Hepatocyte (in vitro differentiated cells): ENCODE measurements around the gene NKRF. TPM values are rescaled to one million over a fixed set of nuclear protein-coding genes. Genes with fewer than 3 reads are reported as not detected.
A peak's percentile ranks its signal among the peaks of the same experiment; 100 is the strongest.

ENCODE experiments used
- DNase-seq: peaks from one replicate; pipeline ENCODE4 v3.0.0-alpha.2; 2016; ENCODE audit warnings: low spot score
- H2AFZ ChIP-seq: fragments of 200-600 bp; sonication (generic); 2 replicates; pipeline ENCODE4 v1.6.0; 2016; ENCODE audit warnings: antibody characterized with exemption, mild to moderate bottlenecking
- H3K27ac ChIP-seq: fragments of 200-600 bp; sonication (generic); 2 replicates; pipeline ENCODE4 v1.5.1; 2016; ENCODE audit warnings: mild to moderate bottlenecking
- H3K27me3 ChIP-seq: fragments of 200-600 bp; sonication (generic); 2 replicates; pipeline ENCODE4 v1.6.1; 2016
- H3K36me3 ChIP-seq: fragments of 200-600 bp; sonication (generic); replicated peaks from 2 replicates; pipeline ENCODE4 v1.5.1; 2016; ENCODE audit warnings: low read depth; ENCODE audit not compliant: insufficient read depth
- H3K4me1 ChIP-seq: fragments of 200-600 bp; sonication (generic); 2 replicates; pipeline ENCODE4 v1.5.1; 2016; ENCODE audit warnings: mild to moderate bottlenecking, moderate library complexity; ENCODE audit not compliant: insufficient read depth
- H3K4me2 ChIP-seq: fragments of 200-600 bp; sonication (generic); 2 replicates; pipeline ENCODE4 v1.6.0; 2016
- H3K4me3 ChIP-seq: fragments of 200-600 bp; sonication (generic); 2 replicates; pipeline ENCODE4 v1.5.1; 2016; ENCODE audit warnings: mild to moderate bottlenecking
- H3K79me2 ChIP-seq: fragments of 200-600 bp; sonication (generic); 2 replicates; pipeline ENCODE4 v1.6.0; 2017; ENCODE audit warnings: mild to moderate bottlenecking
- H3K9me2 ChIP-seq: fragments of 200-600 bp; sonication (generic); replicated peaks from 2 replicates; pipeline ENCODE4 v1.6.0; 2017; ENCODE audit warnings: mild to moderate bottlenecking; ENCODE audit not compliant: insufficient read depth
- H3K9me3 ChIP-seq: fragments of 200-600 bp; sonication (generic); 2 replicates; pipeline ENCODE4 v1.5.1; 2016; ENCODE audit warnings: low read depth, mild to moderate bottlenecking
- H4K20me1 ChIP-seq: fragments of 200-600 bp; sonication (generic); 2 replicates; pipeline ENCODE4 v1.6.0; 2016; ENCODE audit warnings: mild to moderate bottlenecking; ENCODE audit not compliant: insufficient read depth, poor library complexity, severe bottlenecking
- CTCF ChIP-seq: fragments of 200-600 bp; sonication (generic); IDR thresholded peaks from 2 replicates; pipeline ENCODE4 v1.5.1; 2016; ENCODE audit warnings: antibody characterized with exemption, mild to moderate bottlenecking; ENCODE audit not compliant: poor library complexity
- EZH2 ChIP-seq: fragments of 200-600 bp; sonication (generic); IDR thresholded peaks from 2 replicates; pipeline ENCODE4 v1.6.1; 2016; ENCODE audit warnings: antibody characterized with exemption, mild to moderate bottlenecking, borderline replicate concordance
- EZH2phosphoT487 ChIP-seq: fragments of 200-600 bp; sonication (generic); IDR thresholded peaks from one replicate; pipeline ENCODE4 v1.6.1; 2018; ENCODE audit warnings: antibody characterized with exemption, mild to moderate bottlenecking, low read depth, moderate library complexity; ENCODE audit not compliant: unreplicated experiment, severe bottlenecking
- WGBS: methylation state at CpG from one replicate; pipeline ENCODE4 v1.1.6; 2016; ENCODE audit warnings: low lambda C conversion rate; ENCODE audit errors: missing lambda C conversion rate; 5-methylcytosine and 5-hydroxymethylcytosine counted together
- polyA plus RNA-seq: library from polyadenylated mRNA; unstranded; fragments of >200 nt; fragmentation: Nextera tagmentation; extraction: Ambion mirVana; gene quantifications from 2 replicates; pipeline ENCODE4 v1.2.1, GENCODE V29; 2016
- total RNA-seq: library from RNA; depleted of rRNA; stranded (reverse); fragments of >200 nt; gene quantifications from 2 replicates; pipeline ENCODE4 v1.2.3, GENCODE V29; 2014

NKRF gene
- total and polyA plus RNA-seq, 2 experiments from 2014 or later, result 3.0 to 9.0 TPM

GRCh38 chrX:119570351-119570835 is 35.8 kb downstream of the NKRF start:
- TF ChIP-seq CTCF (no peak), EZH2phosphoT487 (no peak), EZH2 (no peak)
- H4K20me1 ChIP-seq, result no peaks in the 10 kb centered on the region
- H3K9me2 ChIP-seq, result no peaks in the 10 kb centered on the region
- H3K27ac ChIP-seq, result no peak overlapping the region
- 87% methylated on average over 6 of the region's 6 CpGs for WGBS
- H2AFZ ChIP-seq, result no peak overlapping the region
- no peaks in the 10 kb centered on the region for H3K4me1 ChIP-seq
- no peak overlapping the region for H3K4me2 ChIP-seq
- no peaks in the 10 kb centered on the region for H3K27me3 ChIP-seq
- H3K4me3 ChIP-seq, result no peak overlapping the region
- no peaks in the 10 kb centered on the region for H3K36me3 ChIP-seq
- no peak for DNase-seq
- H3K9me3 ChIP-seq, result no peaks in the 10 kb centered on the region
- peaks cover 3% of the 10 kb centered on the region for H3K79me2 ChIP-seq

- Histone ChIP-seq H3K4me1 (no peaks in the 10 kb centered on the region), H3K4me3 (peak within 1 kb of the TSS; percentile 43), H4K20me1 (no peaks in the 10 kb centered on the region), H3K79me2 (peaks cover 9% of the 10 kb centered on the region), H2AFZ (peak within 1 kb of the TSS; percentile 46), H3K9me3 (no peaks in the 10 kb centered on the region), H3K36me3 (no peaks in the 10 kb centered on the region), H3K27me3 (no peaks in the 10 kb centered on the region), H3K9me2 (no peaks in the 10 kb centered on the region), H3K4me2 (peak within 1 kb of the TSS; percentile 82), H3K27ac (peak within 1 kb of the TSS; percentile 81)
- peak; percentile 93 for DNase-seq
- WGBS, result 41% methylated on average over 27 of the region's 27 CpGs
- TF ChIP-seq EZH2 (no peak), CTCF (no peak), EZH2phosphoT487 (no peak)
These were observed 41.0 kb downstream of the NKRF start, which contains the start of gene STEEP1 for GRCh38 chrX:119565107-119565663. TSS of gene STEEP1 (minus strand) at chrX:119565409. CDS start at chrX:119565355, 54 bp downstream.

- H3K4me3 ChIP-seq, result no peak overlapping the region
- 69% methylated on average over 3 of the region's 3 CpGs for WGBS
- H3K79me2 ChIP-seq, result no peaks in the 10 kb centered on the region
- TF ChIP-seq EZH2phosphoT487 (no peak), CTCF (no peak), EZH2 (no peak)
- no peaks in the 10 kb centered on the region for H3K4me1 ChIP-seq
- H3K4me2 ChIP-seq, result no peak overlapping the region
- no peaks in the 10 kb centered on the region for H3K9me2 ChIP-seq
- H4K20me1 ChIP-seq, result no peaks in the 10 kb centered on the region
- H2AFZ ChIP-seq, result no peak overlapping the region
- no peaks in the 10 kb centered on the region for H3K27me3 ChIP-seq
- H3K36me3 ChIP-seq, result no peaks in the 10 kb centered on the region
- peak; percentile 11 for DNase-seq
- peak overlapping the region; percentile 20 for H3K27ac ChIP-seq
- H3K9me3 ChIP-seq, result no peaks in the 10 kb centered on the region
These were observed 53.7 kb downstream of the NKRF start for GRCh38 chrX:119552508-119552907.
